Esophagus mucosa (tissue), 1 donor: ENCODE measurements around the gene PTPRT. TPM values are rescaled to one million over a fixed set of nuclear protein-coding genes. Genes with fewer than 3 reads are reported as not detected.

Experiments used
- ATAC-seq: fragments of 200-7000 bp; cut with Tn5 transposase; one replicate; pipeline ENCODE4 v1.9.1; 2020
- total RNA-seq: library from RNA; stranded (reverse); gene quantifications from one replicate; pipeline ENCODE4 v1.2.4, GENCODE V29; 2023
- donor health status: DM: yes; HTN: yes; CAD: no.

The PTPRT gene
- total RNA-seq, 1 donor from 2014 or later: 0.08 TPM

DNA sequence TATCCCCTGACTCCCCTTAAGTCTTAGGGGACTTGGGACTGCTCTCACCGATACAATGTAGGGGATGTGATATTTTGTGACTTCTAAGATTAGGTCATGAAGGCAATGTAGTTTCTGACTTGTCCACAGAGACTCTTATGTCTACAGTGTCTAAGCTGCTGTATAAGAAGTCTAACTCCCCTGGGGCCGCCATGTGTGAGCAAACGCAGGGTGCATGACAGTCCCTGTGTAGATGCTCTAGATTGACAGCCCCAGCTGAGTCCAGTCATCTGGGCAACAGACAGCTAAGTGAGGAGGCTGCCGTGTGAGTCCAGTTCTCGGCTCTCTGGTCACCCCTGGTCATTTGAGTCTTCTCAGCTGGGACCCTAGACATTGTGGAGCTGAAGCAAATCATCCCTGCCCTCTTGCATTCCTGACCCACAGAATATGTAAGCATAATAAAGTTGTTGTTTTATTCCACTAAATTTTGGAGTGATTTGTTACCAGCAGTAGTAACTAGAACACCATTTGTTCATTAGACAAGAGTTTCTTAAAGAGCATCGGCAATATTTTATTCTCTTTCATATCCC, 828.2 kb downstream of the PTPRT start:
- no peak for ATAC-seq

DNA sequence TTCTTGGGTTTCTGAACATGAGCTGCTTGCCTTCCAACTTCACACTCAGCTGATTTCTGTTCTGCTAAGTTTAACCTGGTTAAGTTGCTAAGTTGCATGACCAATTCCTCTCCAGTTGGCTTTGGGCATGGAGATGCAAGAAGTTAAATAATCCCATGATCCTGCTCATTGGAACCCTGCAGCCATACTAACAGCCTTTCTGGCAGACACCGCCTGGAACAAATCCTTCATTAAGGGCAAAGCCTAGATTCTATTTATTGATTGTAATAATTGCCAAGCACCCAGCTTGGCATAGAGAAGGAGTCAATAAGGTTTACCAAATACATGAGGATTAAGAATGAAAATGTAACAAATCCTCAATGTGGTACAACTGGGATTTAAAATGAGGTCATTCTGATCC, 829.1 kb downstream of the PTPRT start:
- no peak for ATAC-seq

GRCh38 chr20:42359617-42360016, 830.1 kb downstream of the PTPRT start:
- no peak for ATAC-seq

DNA sequence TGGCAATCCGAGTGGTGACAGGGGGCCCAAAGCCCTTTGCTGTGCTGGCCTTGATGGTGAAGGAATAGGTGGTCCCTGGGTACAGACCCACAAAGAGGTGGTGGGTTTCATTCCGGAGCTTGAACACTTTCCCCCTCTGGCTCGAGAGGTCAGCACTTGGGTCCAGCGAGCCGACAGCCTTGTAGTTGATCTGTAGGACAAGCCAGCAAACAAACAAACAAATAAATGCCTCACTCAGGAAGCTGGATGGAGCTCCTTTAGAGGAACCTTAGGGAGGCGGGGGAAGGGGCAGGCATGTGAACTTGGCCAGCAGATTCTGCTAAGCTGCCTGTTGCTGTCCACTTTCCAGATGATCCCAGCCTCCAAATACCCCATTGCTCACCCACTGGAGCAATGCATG, 837.6 kb downstream of the PTPRT start:
- ATAC-seq: no peak

GRCh38 chr20:42350521-42350920, 839.2 kb downstream of the PTPRT start:
- no peak for ATAC-seq

DNA sequence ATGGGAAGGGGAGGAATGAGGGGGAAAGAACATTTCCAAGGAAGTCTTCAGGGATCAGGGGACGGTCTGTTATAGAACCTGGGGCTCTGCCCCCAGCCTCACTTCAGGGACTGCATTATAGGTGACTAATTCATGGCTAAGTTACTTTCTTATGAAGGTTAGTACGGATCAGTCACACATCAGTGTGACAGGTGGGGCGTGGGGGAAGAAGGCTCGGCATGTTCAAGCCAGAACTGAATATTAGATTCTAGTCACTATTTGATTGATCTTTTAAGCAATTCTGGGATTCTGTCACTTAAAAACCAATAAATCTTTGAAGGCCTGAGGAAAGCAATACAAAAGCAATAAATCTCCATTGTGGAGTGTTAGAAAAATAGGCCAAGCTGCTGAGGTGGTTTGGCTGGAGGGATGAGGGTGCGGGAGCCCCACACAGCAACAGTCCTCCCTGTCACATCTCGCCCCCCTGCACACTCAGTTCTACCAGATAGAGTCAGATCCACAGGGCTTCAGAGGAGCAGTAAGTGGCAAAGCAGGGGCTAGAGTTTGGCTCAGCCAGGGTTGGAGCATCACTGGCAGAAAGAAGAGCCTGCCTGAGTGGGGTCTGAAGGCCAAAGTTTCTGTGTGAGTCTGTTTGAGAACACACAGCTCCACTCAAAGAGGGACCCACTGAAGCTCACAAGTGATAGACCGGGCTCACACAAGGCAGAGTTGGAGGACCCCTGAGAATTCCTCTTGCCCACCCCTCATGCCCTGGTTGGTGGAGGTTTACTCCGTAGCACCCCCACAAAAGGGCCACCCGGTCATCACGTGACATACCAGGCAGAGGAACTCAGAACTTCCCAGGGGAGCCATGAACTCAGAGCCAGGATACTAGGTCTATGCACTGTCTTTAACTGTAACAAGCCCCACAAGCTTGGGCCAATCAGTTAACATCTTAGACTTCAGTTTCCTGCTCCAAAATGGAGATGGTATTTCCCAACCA, 843.2 kb downstream of the PTPRT start:
- no peak for ATAC-seq

DNA sequence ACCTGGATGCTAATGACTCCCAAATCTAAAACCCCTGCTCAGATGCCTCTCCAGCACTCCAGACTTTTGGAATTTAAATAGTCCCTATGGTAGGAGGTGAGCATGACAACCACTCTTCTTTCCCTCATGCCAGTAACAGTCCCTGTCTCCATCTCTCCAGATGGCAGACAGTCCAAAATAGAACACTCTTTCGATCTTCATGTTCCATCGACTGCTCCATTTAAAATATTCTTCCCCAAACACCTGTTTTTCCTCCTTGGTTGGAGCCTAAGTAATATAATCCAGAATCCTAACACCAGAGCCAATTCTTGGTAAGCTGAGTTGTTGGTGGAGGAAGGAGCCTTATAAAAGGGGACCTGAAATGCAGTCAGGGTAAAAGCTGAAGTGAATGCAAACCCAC, 848.1 kb downstream of the PTPRT start:
- ATAC-seq: no peak

DNA sequence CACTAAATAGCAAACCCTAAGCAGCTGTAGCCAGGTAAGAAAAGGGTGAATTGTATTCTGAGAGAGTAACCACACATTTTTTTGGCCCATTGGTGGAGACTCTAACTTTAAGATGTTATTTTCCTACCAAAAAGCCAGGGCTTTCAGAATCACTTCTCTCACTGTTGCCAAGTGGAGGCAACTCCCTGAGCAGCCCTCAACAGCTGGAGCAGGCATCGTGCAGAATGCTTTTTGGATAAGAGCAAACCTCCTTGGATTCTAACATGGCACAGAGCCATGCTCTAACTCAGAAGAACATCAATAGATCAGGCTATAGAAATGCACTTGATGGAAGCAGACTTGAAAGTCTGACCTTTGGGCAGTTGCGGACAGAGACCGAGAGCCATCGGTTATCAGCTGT, 849.3 kb downstream of the PTPRT start:
- ATAC-seq: no peak

DNA sequence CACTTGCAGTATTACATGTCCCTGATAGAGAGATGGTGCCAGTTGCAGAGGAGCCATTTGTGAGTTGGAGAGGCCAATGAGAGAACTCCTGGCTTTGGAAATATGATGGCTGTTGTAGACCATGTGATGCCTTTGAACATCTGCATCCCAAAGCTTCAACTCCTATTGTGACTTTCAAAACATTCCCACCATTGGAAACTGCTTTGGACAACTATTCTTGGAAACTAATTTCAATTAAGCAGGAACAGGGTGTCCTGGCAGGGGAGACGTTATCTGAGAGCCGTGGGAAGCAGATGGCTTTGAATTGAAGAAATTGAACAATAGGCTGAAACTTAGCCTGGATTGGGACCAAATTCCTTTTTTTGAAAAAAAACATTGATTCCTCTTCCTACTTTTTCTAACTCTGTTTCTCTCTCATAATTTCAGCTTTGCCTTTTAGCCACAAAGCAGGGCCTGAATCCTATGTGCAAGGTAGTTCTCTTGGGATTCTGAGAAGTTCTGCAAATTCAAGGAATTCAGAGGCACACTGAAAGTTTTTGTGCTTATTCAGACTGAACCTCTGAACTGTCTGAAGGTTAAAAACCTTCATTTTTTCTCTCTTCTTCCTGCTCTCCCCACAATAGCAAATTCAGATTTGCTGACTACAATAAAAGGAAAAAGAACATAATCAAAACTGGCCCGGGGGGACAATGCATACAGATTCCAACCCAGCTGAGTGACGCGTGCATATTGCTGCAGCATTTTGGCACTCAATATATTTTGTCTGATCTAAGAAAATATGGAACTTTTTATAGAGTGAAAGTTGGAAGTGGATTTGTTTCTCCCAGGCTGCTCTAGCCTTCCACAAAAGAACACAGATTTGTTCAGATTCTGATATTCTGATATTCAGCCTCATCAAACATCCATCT, 851.2 kb downstream of the PTPRT start:
- no peak for ATAC-seq

DNA sequence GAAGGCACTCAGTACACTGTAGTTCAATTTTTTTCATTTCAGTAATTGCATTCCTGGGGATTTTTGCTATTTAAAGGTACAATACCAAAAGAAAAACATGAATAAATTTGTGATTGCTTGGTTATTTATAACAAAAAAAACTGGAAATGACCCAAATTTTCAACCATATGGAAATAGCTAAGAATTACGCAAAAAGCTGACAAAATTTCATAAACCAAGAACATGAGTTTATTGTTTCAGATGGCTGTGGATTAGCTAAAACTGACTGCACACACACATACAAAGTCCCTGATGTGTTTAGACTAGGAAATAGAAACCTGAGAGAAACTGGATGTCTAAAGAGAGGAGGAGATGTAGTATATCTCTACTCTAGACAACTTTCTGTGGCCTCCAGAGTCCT, 853.1 kb downstream of the PTPRT start:
- no peak for ATAC-seq

GRCh38 chr20:42319252-42320013, 870.3 kb downstream of the PTPRT start:
- no peak for ATAC-seq

GRCh38 chr20:42313704-42314103, 876.0 kb downstream of the PTPRT start:
- no peak for ATAC-seq

DNA sequence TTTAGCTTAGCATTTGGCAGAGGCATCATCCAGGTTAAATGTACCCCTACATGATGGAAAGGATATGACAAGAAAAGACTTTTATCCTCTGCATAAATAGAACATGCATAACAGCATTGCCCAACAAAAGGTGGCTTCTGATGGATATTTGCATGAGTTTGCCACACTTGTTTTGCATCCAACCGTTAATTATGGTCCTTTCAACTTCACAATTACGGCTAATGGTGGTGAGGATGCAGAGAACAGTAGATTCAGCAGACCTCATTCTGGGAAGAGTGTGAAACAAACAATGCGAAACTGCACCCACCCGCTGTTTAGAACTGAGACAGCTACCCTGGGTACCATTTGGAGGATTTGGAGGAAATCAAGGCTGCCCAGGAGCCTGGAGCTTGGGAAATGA, 880.7 kb downstream of the PTPRT start:
- no peak for ATAC-seq

DNA sequence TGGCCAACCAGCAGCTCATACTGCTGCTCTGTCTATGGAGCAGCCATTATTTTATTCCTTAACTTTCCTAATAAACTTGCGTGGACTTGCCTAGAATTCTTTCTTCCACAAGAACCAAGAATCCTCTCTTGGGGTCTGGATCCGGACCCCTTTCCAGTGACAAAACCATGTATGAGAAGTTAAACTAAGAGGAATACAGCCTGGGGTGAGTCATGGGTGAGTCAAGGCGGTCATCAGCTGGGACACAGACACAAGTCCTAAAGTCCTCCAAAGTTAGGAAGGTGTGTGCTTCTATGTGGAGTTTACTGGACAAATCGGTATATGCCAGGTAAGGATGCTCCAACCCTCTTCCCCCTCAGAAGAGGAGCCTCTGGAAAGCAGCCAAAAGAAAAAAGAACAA, 881.5 kb downstream of the PTPRT start:
- no peak for ATAC-seq

DNA sequence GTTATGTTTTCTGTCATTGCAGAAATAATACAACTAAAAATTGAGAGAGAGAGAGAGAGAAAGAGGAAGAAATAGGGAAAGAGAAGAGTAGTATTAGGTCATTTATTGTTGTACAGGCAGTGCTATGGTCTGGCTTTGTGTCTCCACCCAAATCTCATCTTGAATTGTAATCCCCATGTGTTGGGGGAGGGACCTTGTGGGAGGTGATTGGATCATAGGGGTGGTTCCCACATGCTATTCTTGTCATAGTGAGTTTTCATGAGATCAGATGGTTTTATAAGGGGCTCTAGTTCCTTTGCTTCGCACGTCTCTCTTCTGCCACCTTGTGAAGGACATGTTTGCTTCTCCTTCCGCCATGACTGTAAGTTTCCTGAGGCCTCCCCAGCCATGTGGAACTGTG, 894.1 kb downstream of the PTPRT start:
- no peak for ATAC-seq

DNA sequence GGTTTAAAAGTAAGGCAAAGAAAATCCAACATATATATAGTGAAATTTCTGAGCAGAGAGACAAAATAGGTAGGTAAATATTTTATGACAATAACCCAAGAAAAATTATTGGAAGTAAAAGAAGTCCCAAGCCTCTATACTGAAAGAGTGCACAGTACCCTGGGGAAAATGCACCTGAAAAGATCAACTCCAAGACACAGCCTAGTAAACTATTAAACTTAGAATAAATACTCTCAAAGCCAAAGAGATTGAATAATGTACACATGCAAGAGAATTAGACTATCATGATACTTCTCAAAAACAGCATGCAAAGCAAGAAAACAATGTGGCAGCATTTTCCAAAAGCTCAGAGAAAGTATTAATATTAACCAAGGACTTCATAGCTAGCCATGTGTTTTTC, 894.7 kb downstream of the PTPRT start:
- ATAC-seq: no peak

DNA sequence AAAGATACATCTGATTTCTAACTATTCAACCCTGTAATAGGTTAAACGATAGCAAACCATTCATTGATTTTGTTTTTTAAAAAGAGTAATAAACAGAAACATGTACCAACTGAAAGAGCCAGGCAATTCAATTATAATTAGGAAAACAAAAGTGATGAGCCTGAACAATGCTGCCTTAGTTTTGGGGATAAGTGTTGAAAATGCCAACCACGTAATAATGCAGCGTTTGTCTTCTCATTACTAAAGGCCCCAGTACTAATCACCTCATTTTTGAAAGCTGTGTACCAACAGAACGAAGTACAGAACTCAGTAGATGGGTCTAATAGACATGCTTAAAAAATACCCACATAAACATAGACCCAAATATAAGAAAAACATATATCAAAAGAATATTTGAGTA, 907.9 kb downstream of the PTPRT start:
- ATAC-seq: no peak

DNA sequence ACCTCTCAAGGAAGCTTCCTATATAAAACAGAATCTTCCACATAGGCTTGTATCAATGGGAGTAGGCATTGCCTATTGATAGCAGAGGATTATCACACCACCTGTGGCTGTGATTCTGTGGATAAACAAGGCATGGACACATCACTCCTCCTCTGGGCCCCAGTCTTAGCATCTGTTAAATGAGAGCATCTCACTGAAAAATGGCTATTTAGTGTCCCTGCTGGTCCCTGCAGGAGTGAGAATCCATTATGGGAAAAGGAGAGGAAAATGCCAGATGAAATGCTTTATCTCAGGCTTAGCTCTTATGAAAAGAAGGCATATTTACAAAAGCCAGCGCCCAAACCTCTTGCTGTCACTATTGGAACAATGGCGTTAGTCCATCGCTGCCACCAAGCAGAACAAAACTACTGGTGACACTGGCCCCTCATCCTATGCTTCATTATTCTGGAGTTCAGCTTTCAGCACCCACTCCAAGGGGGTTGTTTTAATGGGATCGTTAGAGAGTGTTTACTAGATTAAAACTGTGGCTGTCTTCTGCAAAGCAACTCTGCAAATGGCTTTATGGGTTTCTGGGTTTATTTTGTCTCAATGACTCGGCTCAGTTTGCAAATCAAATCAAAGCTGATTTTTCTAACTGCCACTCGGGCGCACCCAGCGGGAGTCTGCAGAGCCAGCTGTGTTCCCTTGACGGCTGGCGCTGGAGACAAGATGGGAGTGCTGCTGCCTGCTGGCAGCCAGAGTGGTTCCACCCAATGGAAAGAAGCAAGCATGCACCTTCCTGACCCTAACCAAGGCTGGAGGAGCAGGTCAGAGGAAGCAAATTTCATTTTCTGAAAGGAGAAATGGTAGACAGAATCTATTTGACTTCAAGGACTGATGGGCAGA, 912.7 kb downstream of the PTPRT start:
- ATAC-seq: no peak

DNA sequence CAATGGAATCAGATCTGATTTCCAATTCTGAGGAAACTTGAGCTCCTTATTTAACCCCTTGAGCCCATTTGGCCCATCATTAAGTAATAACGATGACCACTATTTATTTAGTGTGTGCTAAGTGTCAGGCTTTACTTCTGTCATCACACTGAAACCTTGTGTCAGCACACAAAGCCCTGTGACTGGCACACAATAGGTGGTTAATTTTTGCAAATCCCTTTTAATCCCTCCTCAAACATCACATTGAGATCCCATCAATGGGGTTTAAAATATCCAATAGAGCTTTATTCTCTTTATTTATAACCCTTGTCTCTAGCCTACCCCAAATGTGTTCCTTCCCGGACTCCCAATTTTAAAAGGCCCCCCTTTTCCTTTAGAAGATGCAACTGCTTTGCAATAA, 914.7 kb downstream of the PTPRT start:
- no peak for ATAC-seq

DNA sequence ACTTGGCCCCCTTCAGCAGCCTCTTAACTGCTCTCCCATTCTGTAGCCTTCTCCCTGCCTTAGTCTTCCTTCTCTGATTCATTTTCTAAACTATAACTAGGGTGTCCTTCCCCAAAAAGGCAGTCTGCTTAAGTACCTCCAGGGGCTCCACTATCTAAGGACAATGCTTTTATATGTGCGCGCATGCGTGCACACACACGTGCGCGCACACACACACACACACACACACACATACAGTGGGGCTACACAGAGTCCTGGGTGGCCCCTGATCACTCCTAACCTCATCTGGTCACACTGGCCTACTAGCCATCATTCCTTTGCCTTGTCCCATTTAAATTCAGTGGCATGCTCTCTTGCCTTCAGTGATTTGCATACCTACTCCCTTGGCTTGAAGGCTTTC, 917.2 kb downstream of the PTPRT start:
- no peak for ATAC-seq

GRCh38 chr20:42270539-42270938, 919.2 kb downstream of the PTPRT start:
- no peak for ATAC-seq
